Ovary (tissue), 9 donors: ENCODE data around the gene KCNIP3. TPM values are rescaled to one million over a fixed set of nuclear protein-coding genes. Genes with fewer than 3 reads are reported as not detected.

Source experiments
- DNase-seq, 5 donors: peaks; one replicate each; pipeline ENCODE4 v3.0.0-alpha.2; 2019 to 2020
- H3K27ac ChIP-seq, 2 donors: fragments of 200-600 bp; one replicate each; pipeline versions ENCODE4 v1.5.1 to v1.8.0; 2019 to 2022
- H3K27me3 ChIP-seq: fragments of 200-600 bp; one replicate; pipeline ENCODE4 v1.8.0; 2022
- H3K36me3 ChIP-seq: fragments of 200-600 bp; sonication (generic); one replicate; pipeline ENCODE4 v1.5.1; 2019
- H3K4me1 ChIP-seq: one replicate; pipeline ENCODE4 v1.8.1; 2013; ENCODE audit warnings: mild to moderate bottlenecking, moderate library complexity; ENCODE audit not compliant: insufficient read depth
- H3K4me3 ChIP-seq: fragments of 200-600 bp; sonication (generic); one replicate; pipeline ENCODE4 v1.5.1; 2017
- H3K9me3 ChIP-seq, 2 donors: fragments of 200-600 bp in 1 of 2; sonication (generic) in 1 of 2; one replicate each; pipeline versions ENCODE4 v1.5.1 to v1.8.1; 2013 to 2019; ENCODE audit warnings: mild to moderate bottlenecking in 1 of 2, moderate library complexity in 1 of 2
- CTCF ChIP-seq, 3 donors: fragments of 450-650 bp in 2 of 3; fragments of 200-600 bp in 1 of 3; IDR thresholded peaks; one replicate each; pipeline versions ENCODE4 v1.5.1 to v1.8.0; 2016 to 2022; ENCODE audit warnings: antibody characterized with exemption in 3 of 3, mild to moderate bottlenecking in 1 of 3
- EP300 ChIP-seq: sonication (generic); formaldehyde crosslinking; IDR thresholded peaks from one replicate; pipeline ENCODE4 v1.6.1; 2017; ENCODE audit warnings: antibody characterized with exemption
- POLR2A ChIP-seq: fragments of 450-650 bp; IDR thresholded peaks from one replicate; pipeline ENCODE4 v1.6.1; 2017; ENCODE audit warnings: antibody characterized with exemption, mild to moderate bottlenecking, moderate library complexity
- WGBS, 3 donors: extraction: QIAGEN DNeasy Blood & Tissue Kit in 1 of 3; methylation state at CpG; one replicate each; pipeline versions ENCODE4 v1.1.5 to v1.1.7; 2013 to 2017; 5-methylcytosine and 5-hydroxymethylcytosine counted together
- intact Hi-C, 4 donors: fragments of 100-400 bp; cut with DNase I; formaldehyde crosslinking; loops; one replicate each; pipeline versions ENCODE4 v1.11.0 to v1.15.1; 2022 to 2023
- polyA plus RNA-seq, 2 donors: library from polyadenylated mRNA; stranded (reverse); fragments of 200-250 nt in 1 of 2; fragments of 350-450 nt in 1 of 2; fragmentation: Illumina TruSeq in 1 of 2; extraction: RNeasy Lipid Tissue Mini Kit (QIAGEN cat#74804) in 1 of 2; gene quantifications; one replicate each; pipeline ENCODE4 v1.2.3, GENCODE V29; 2013 to 2014
- total RNA-seq, 7 donors: library from RNA; depleted of rRNA in 2 of 7; stranded (reverse); fragments of >200 nt in 2 of 7; fragmentation: NEBNext Ultra II Directional in 3 of 7; extraction: Animal tissue kit (Norgen Biotek cat#: 25700) in 3 of 7; gene quantifications; one replicate each; pipeline versions ENCODE4 v1.1.0 to v1.2.4, GENCODE V29; 2016 to 2023
- donor health status: DM: no; HTN: no; CAD: no; lungs with moderate emphysema.
- donor health status: DM: no; HTN: no; CAD: no.
- donor health status: Bipolar disorder and iron deficiency.
- donor health status: DM: yes; HTN: yes; CAD: no.
- donor health status: DM: no; HTN: no; CAD: no.
- donor health status: DM: yes; HTN: yes; CAD: no.

The KCNIP3 gene
- total and polyA plus RNA-seq, 9 donors: 2.2 to 26.0 (median 11.7) TPM

- intact Hi-C loops: no loop called here
These were observed 37.9 kb downstream of the KCNIP3 start for GRCh38 chr2:95334916-95335641.

DNA sequence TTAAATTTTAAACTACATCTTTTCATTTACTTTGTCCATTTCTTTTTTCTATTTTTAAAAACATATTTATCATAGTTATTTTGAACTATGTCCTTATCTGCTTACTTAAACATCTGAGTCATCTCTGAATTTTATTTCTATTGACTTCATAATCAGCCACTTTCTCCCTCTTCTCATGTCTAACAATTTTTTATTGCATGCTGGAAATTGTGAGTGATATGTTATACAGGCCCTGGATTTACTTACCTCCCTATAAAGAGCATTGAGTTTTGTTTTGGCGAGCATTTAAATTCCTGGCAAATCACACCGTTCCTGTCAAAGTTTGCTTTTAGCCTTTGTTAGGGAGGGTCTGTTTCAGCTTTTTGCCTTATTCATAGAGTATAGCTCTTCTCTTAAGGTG, 39.3 kb downstream of the KCNIP3 start:
- Histone ChIP-seq H3K4me3 (no peak overlapping the region), H3K27ac (no peak overlapping the region), H3K9me3 (no peaks in the 10 kb centered on the region), H3K36me3 (no peaks in the 10 kb centered on the region), H3K27me3 (no peaks in the 10 kb centered on the region), H3K4me1 (no peaks in the 10 kb centered on the region)
- no peak for DNase-seq
- TF ChIP-seq POLR2A: no peak
- TF ChIP-seq CTCF (IDR thresholded peaks at IDR 0.05): no peak
- TF ChIP-seq EP300: no peak
- intact Hi-C loops: no loop called here
- WGBS, 3 donors: 49 to 60% (median 56%) methylated on average over 2 of the region's 2 CpGs

More at GRCh38 chr2:95334916-95335641, 37.9 kb downstream of the KCNIP3 start:
- no peak for DNase-seq
- 91 to 100% (median 100%) methylated on average over 1 of the region's 1 CpG for WGBS, 3 donors
- Histone ChIP-seq H3K4me3 (no peak overlapping the region), H3K36me3 (no peaks in the 10 kb centered on the region), H3K27me3 (no peaks in the 10 kb centered on the region), H3K27ac (no peak overlapping the region), H3K9me3 (no peaks in the 10 kb centered on the region), H3K4me1 (no peaks in the 10 kb centered on the region)
- TF ChIP-seq POLR2A (no peak), EP300 (no peak), CTCF (IDR thresholded peaks at IDR 0.05) (no peak)

DNA sequence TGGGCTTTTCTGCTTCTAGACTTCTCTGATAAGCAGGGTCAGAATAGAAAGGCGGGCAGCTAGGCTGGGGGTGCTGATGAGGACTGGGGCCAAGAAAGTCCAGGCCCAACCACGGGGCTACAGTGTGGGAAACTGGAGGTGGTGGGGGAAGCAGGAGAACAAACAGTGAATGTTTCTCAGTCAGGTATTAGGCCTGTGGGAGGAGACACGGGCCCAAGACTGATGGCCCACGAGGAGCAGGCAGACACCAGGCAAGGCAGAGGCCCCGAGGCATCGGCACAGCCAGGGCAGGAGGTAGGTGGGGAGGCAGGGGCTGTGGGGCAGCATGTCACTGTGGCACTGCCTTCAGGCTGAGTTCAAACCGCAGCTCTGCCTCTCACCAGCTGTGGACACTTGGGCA, 40.7 kb downstream of the KCNIP3 start:
- no peaks in the 10 kb centered on the region for H3K9me3 ChIP-seq
- intact Hi-C loops: no loop called here
- no peak overlapping the region for H3K4me3 ChIP-seq
- no peak for TF ChIP-seq POLR2A
- TF ChIP-seq CTCF (IDR thresholded peaks at IDR 0.05): no peak
- TF ChIP-seq EP300: no peak
- H3K36me3 ChIP-seq: no peaks in the 10 kb centered on the region
- WGBS, 3 donors: 53 to 73% (median 64%) methylated on average over 7 of the region's 7 CpGs
- H3K27me3 ChIP-seq: no peaks in the 10 kb centered on the region
- DNase-seq: no peak
- H3K4me1 ChIP-seq: no peaks in the 10 kb centered on the region
- H3K27ac ChIP-seq: no peak overlapping the region

GRCh38 chr2:95342556-95343320, 45.6 kb downstream of the KCNIP3 start:
- intact Hi-C loops: no loop called here
- no peak overlapping the region for H3K27ac ChIP-seq
- H3K4me1 ChIP-seq: peaks cover 7% of the 10 kb centered on the region
- TF ChIP-seq EP300 (no peak), CTCF (IDR thresholded peaks at IDR 0.05) (no peak), POLR2A (no peak)
- H3K27me3 ChIP-seq: no peaks in the 10 kb centered on the region
- no peaks in the 10 kb centered on the region for H3K9me3 ChIP-seq
- peak in 2 of 5 donors; percentile 9 to 22 for DNase-seq
- WGBS, 3 donors: 84 to 91% (median 87%) methylated on average over 12 of the region's 12 CpGs
- H3K36me3 ChIP-seq: no peaks in the 10 kb centered on the region
- no peak overlapping the region for H3K4me3 ChIP-seq
